ENCODE data around the gene FRMD1. TPM values are rescaled to one million over a fixed set of nuclear protein-coding genes. Genes with fewer than 3 reads are reported as not detected.

The FRMD1 gene
- total and polyA plus RNA-seq, 2 of the 8 experiments (the other 6 are each of a cell fraction or from before 2014, with no cell fraction given) = 0.36 TPM; not detected in 1

GRCh38 chr6:168035098-168035660 is 43.8 kb downstream of the FRMD1 start:
- Histone ChIP-seq H3K9ac (replicated peaks in 1 of 4; ENCODE audit: extremely low read depth in 1 of 4, low read depth in 3 of 4, low read length in 3 of 4) (no peak overlapping the region), H3K4ac (replicated peaks; ENCODE audit: insufficient read length, low read depth, low read length) (no peak overlapping the region)
- 64% methylated on average over 23 of the region's 45 CpGs; no CpG with 5 or more reads in 1 of the 2 experiments for WGBS, 2 experiments (ENCODE audit: extremely low coverage in 1 of 2, insufficient coverage in 1 of 2, insufficient read length in 1 of 2, insufficient replicate concordance in 2 of 2, low coverage in 1 of 2, low lambda C conversion rate in 2 of 2, missing lambda C conversion rate in 1 of 2)
- TF ChIP-seq TAF7 (optimal IDR thresholded peaks at IDR 0.05; ENCODE audit: borderline replicate concordance, low read depth, low read length) = no peak
- TF ChIP-seq TEAD4 (IDR thresholded peaks at IDR 0.05; ENCODE audit: low read depth, low read length) = peak; percentile 90

More at GRCh38 chr6:168035098-168035660, 43.8 kb downstream of the FRMD1 start:
- Histone ChIP-seq H3K36me3 (ENCODE audit: control insufficient read depth in 2 of 4, insufficient read depth in 4 of 4, low read length in 3 of 4) (peaks cover 0 to 2% (median 0%) of the 10 kb centered on the region in 4 experiments; a peak in 2 of 8 replicates), H3K4me2 (ENCODE audit: insufficient read depth in 1 of 2, low read depth in 2 of 2, low read length in 2 of 2) (peak overlapping the region; percentile 37 to 66; a peak in 3 of 4 replicates), H3K79me2 (ENCODE audit: control insufficient read depth in 1 of 2, insufficient read depth in 2 of 2, low read length in 2 of 2) (no peaks in the 10 kb centered on the region), H2AK5ac (ENCODE audit: low read depth, low read length) (no peak overlapping the region; the same call in 1 of the 2 replicates), H2BK120ac (replicated peaks; ENCODE audit: low read depth, low read length) (no peak overlapping the region), H4K91ac (replicated peaks; ENCODE audit: insufficient read length, low read length) (no peak overlapping the region), H3K23ac (ENCODE audit: insufficient read length) (no peak overlapping the region), H2BK12ac (ENCODE audit: low read depth, low read length) (peak overlapping the region; percentile 62; the same call in 1 of the 2 replicates), H4K20me1 (replicated peaks in 1 of 2; ENCODE audit: control insufficient read depth in 1 of 2, insufficient read depth in 2 of 2, low read length in 2 of 2) (no peaks in the 10 kb centered on the region), H3K4me1 (replicated peaks in 1 of 4; ENCODE audit: control insufficient read depth in 3 of 4, insufficient read depth in 4 of 4, low read length in 3 of 4) (peaks cover 0 to 8% (median 2%) of the 10 kb centered on the region in 4 experiments; a peak in 3 of 7 replicates), H3K56ac (replicated peaks; ENCODE audit: insufficient read length, low read depth, low read length) (no peak overlapping the region), H3K14ac (ENCODE audit: insufficient read length) (no peak overlapping the region), H3K27ac (ENCODE audit: low read depth, low read length) (no peak overlapping the region), H2AFZ (ENCODE audit: low read length) (peak overlapping the region; percentile 91; the same call in 1 of the 2 replicates), H3K27me3 (replicated peaks in 1 of 4; ENCODE audit: control insufficient read depth in 3 of 4, extremely low read depth in 1 of 4, insufficient read depth in 3 of 4, low read length in 3 of 4) (no peaks in the 10 kb centered on the region; a peak in 1 of 7 replicates), H2BK20ac (ENCODE audit: low read length) (no peak overlapping the region), H4K5ac (ENCODE audit: insufficient read length, low read depth, low read length) (no peak overlapping the region), H2BK5ac (ENCODE audit: low read depth, low read length) (0 out of 2 replicates have a peak overlapping the region, but pooled peaks have one; percentile 35), H3K4me3 (ENCODE audit: extremely low read depth in 1 of 4, insufficient read depth in 2 of 4, low read depth in 3 of 4, low read length in 4 of 4) (peak overlapping the region in 2 of 4 experiments; percentile 10 to 40; a peak in 3 of 8 replicates), H3K79me1 (ENCODE audit: low read depth, low read length) (no peaks in the 10 kb centered on the region), H4K8ac (ENCODE audit: extremely low read depth, insufficient read depth, low read length) (peak overlapping the region; percentile 11; the same call in 1 of the 2 replicates), H2BK15ac (ENCODE audit: low read length) (no peak overlapping the region), H3K23me2 (ENCODE audit: low read depth, low read length) (no peaks in the 10 kb centered on the region), H3K9me3 (ENCODE audit: insufficient read depth in 2 of 2, low read depth in 1 of 2, low read length in 1 of 2) (peaks cover 20% of the 10 kb centered on the region in 2 experiments), H3K18ac (ENCODE audit: extremely low read depth, low read length) (peak overlapping the region; percentile 19; the same call in 1 of the 2 replicates)
- no peak for FAIRE-seq
- ChIA-PET CTCF (ENCODE audit: partially characterized antibody) (no interaction called here), POLR2A (ENCODE audit: partially characterized antibody) (no interaction called here)
- DNase-seq (ENCODE audit: low read depth in 1 of 2, low spot score in 2 of 2) = peak in 1 of 2 experiments; percentile 54
